K562 treated with DMSO at 1 percent for 12 hours (cell line): ENCODE data around the gene ABCC10. TPM values are rescaled to one million over a fixed set of nuclear protein-coding genes. Genes with fewer than 3 reads are reported as not detected.

Experiments used
- total RNA-seq: library from RNA; unstranded; fragments of 300-600 nt; gene quantifications from 2 replicates; pipeline ENCODE4 v1.2.3, GENCODE V29; 2022; ENCODE audit not compliant: insufficient read depth

ABCC10 gene, protein sequence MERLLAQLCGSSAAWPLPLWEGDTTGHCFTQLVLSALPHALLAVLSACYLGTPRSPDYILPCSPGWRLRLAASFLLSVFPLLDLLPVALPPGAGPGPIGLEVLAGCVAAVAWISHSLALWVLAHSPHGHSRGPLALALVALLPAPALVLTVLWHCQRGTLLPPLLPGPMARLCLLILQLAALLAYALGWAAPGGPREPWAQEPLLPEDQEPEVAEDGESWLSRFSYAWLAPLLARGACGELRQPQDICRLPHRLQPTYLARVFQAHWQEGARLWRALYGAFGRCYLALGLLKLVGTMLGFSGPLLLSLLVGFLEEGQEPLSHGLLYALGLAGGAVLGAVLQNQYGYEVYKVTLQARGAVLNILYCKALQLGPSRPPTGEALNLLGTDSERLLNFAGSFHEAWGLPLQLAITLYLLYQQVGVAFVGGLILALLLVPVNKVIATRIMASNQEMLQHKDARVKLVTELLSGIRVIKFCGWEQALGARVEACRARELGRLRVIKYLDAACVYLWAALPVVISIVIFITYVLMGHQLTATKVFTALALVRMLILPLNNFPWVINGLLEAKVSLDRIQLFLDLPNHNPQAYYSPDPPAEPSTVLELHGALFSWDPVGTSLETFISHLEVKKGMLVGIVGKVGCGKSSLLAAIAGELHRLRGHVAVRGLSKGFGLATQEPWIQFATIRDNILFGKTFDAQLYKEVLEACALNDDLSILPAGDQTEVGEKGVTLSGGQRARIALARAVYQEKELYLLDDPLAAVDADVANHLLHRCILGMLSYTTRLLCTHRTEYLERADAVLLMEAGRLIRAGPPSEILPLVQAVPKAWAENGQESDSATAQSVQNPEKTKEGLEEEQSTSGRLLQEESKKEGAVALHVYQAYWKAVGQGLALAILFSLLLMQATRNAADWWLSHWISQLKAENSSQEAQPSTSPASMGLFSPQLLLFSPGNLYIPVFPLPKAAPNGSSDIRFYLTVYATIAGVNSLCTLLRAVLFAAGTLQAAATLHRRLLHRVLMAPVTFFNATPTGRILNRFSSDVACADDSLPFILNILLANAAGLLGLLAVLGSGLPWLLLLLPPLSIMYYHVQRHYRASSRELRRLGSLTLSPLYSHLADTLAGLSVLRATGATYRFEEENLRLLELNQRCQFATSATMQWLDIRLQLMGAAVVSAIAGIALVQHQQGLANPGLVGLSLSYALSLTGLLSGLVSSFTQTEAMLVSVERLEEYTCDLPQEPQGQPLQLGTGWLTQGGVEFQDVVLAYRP (N-terminal part only)
- 12.4 and 39.0 TPM in 2 replicates for total RNA-seq

DNA sequence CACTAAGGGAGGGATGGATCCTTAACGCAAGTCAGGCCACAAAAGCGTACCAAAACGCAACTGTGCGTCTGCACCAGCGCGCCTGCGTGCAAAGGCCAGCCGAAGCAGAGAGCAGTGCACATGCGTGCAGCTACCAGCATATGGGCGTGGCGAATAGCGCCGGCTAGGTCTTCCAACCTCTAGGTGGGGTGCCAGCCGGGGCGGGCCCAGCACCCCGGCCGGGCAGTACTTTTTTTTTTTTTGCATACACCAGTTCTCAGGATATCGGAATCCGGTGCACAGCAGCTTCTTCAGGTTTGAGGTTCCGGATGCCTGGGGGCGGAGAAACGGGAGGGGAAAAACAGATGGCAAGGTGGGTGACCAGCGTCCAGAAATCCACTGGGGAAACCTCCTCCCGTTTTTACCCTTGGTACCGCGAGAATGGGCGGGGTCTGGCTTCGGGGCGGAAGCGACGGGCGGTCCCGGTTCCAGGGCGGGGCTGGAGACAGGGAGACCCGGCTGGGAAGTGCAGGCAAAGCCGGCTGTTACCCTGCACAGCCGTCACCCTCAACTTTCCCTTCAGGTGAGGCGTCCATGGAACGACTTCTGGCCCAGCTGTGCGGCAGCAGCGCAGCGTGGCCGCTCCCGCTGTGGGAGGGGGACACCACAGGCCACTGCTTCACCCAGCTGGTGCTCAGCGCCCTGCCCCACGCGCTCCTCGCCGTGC is at the start of gene ABCC10:
TSS of gene ABCC10 (plus strand) at position 136 of the 706 bp plus-strand sequence. CDS start at position 574, 438 bp downstream.

DNA sequence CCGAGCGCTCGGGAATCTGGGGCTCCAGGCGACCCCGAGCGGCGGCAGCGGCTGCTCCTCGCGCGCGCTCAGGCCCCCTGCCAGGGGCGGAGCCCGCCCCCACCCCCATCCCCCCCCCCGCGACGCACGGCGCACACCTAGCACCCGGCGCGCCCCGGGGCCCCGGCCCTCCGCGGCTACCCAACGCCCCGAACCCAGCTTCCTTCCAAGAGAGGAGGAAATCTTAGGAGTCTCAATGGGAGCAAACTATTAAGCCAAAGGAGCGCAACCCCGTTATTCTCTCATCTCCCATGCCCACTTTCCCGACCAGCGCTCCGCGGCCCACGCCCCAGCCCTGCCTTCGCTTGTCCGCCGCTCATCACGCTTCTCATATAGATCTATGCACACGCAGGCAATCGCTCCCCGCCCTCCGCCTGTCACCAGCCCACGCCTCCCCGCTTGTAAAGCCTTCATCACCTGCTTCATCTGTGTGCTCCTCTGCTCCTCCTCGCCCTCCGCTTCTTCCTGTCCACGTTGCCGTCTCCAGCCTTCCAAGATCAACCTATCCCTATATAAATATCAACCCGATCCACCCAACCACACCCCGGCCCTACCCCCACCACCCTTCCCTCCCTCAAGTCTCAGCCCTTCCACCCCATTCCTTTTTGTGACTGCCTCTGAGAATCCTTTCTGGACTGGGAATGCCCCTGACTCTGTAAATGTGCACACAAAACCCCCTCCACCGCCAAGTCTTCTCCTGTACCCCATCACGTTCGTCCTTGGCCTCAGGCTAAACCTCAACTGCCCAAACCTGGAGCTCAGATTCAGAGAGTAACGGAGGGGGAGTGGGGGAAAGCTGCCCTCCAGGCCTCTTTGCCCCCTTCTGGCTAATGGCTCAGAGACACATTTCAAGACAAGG is 28.4 kb downstream of the ABCC10 start, which contains the start of gene DLK2:
TSS of gene DLK2 (minus strand) at position 18 of the 898 bp plus-strand sequence. CDS start 723 bp downstream, outside the sequence.

DNA sequence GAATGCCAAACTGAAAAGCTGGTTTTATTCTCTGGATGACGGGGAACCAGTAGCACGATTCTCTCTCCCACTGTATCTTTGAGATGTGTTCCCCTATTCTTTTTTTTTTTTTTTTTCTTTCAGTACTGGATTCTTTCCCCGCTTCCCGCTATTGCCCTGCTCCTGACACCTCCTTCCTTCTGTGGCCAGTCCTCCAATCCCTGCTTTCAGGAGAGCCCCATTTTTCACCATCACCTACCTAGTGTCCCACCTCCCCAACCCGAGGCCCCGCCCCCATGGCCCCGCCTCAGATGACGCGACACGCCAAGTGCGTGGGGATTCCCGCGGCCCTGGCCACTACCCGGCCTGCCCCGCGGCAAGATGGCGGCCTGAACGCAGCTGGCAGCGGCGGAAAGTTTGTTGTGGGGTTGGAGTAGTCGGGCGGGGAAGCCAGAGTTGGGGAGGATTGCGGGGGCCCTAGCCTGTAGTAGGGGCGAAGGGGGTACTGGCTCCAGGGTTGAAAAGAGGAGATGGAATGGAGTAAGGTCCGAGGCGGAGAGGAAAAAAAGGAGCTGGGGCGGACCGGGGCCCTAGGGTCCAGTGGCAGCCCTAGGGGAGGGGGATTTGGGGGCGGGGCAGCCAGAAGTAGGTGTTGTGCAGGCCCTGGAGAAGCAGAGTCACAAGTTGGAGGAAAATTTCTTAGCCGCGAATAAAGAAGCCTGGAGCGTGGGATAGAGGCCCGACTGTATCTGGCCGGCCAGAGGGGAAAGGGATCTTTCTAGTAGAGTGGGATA is 50.1 kb downstream of the ABCC10 start, which contains the start of gene TJAP1:
TSS of gene TJAP1 (plus strand) at position 336 of the 773 bp plus-strand sequence. CDS start 21,432 bp downstream, outside the sequence.

Other genes with a start within 250 kb of the ABCC10 start
- gene CUL9, start 245.3 kb upstream of the ABCC10 start, total RNA-seq = 17.5 and 22.0 TPM in 2 replicates
- gene DNPH1, start 198.1 kb upstream of the ABCC10 start, total RNA-seq = 185 and 274 TPM in 2 replicates
- not detected in 2 replicates for gene TTBK1, start 184.1 kb upstream of the ABCC10 start, total RNA-seq
- not detected in 2 replicates for gene SLC22A7, start 129.3 kb upstream of the ABCC10 start, total RNA-seq
- 1.3 TPM in 1 of 2 replicates, not detected in the other for gene CRIP3, start 118.7 kb upstream of the ABCC10 start, total RNA-seq
- gene ZNF318, start 57.9 kb upstream of the ABCC10 start, total RNA-seq = 5.9 and 28.7 TPM in 2 replicates
- gene DLK2, start 28.0 kb downstream of the ABCC10 start, total RNA-seq = 1.0 TPM in 2 replicates
- gene TJAP1, start 50.0 kb downstream of the ABCC10 start, total RNA-seq = 32.2 and 46.2 TPM in 2 replicates
- gene LRRC73, start 82.8 kb downstream of the ABCC10 start, total RNA-seq = 0.30 and 0.40 TPM in 2 replicates
- gene YIPF3, start 89.4 kb downstream of the ABCC10 start, total RNA-seq = 117 and 134 TPM in 2 replicates
- 40.3 and 70.5 TPM in 2 replicates for gene POLR1C, start 89.5 kb downstream of the ABCC10 start, total RNA-seq
- 26.6 and 76.6 TPM in 2 replicates for gene XPO5, start 148.5 kb downstream of the ABCC10 start, total RNA-seq
- gene POLH, start 148.6 kb downstream of the ABCC10 start, total RNA-seq = 13.2 and 40.2 TPM in 2 replicates
- gene GTPBP2, start 201.7 kb downstream of the ABCC10 start, total RNA-seq = 178 and 275 TPM in 2 replicates
- 70.4 and 73.4 TPM in 2 replicates for gene MAD2L1BP, start 208.3 kb downstream of the ABCC10 start, total RNA-seq
- 0.51 and 0.81 TPM in 2 replicates for gene RSPH9, start 217.5 kb downstream of the ABCC10 start, total RNA-seq